Activated CD4-positive, alpha-beta T cell treated with anti-CD3 and anti-CD28 coated beads for 48 hours (primary cell): ENCODE data around the gene DPH1.

Source experiments
- DNase-seq: peaks from one replicate; pipeline ENCODE4 v3.0.0-alpha.2; 2020

DPH1 gene

DNA sequence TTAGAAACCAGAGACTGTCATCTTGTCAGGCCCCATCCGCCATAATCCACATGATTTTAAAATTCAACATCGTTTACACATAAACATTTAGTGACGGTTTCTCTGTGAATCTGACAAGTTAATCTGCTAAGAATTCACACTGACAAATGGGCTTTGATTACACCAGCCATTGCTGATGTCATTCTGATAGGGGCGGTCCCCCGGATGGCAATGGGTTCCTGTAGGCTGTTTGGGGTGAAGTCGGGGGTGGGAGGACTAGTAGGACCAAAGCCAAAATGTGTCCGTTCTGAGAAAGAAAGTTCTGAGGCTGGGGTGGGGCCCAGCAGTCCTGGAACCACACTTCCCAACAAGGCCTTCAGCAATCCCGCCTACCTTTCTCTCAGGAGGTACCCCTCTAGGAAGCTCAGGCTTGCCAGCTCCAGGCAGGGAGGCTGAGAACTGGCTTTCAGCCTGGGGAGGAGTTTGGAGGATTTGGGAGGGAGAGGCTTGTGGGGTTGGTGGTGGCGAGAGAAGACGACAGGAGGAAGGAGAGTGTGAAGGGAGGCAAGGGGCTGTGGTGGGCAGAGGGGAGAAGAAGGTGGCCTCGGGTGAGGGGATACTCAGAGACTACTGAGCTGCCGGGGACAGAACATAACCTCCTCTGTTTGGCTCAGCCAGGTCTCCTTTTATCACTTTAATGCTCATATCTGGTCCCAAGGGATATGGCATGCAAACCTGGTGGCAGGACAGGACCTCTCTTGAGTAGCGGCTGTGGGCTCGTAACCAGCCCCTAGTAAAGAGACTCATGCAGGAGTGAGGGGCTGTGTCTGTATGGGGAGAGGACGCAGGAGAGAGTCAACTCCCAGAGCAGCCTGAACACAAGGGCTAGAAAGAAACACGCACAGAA lies 33.6 kb downstream of the DPH1 start:
- no peak for DNase-seq

DNA sequence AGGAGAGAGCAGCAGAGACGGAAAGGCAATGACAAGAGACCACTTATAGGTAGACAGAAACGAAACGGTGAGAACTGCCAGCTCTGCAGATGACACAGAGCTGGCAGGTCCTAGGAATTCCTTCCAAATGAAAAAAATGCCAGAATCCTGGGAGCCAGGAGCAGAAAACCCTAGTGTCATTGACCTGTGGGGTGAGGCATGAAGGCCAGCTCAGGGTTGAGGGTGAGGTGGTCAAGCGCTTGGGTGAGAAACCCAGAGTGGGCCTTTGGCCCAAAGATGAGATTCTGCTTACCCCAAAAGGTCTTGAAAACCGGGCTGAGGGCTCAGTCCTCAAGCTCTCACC lies 34.2 kb downstream of the DPH1 start:
- DNase-seq, result no peak

DNA sequence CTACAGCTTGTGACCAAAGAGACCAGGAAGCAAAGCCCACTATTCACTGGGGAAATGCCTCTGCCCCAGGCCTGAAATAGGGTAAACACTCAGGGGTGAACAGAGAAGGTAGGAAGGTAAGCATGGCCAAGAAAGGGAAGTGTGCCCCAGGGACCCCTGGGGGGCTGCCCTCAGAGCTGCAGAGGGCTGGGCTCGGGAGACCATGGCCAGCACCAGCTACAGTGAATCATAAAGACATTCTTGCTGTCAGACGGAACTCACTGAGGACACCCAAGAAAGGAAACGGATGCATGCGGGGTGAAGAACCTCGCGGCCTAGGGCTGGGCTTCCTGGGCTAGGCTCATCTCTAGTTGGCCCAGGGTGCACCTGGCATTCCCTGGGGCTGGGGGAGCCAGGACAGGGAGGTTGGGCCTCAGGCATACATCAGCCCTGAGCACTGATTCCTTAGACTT lies 34.6 kb downstream of the DPH1 start:
- no peak for DNase-seq

DNA sequence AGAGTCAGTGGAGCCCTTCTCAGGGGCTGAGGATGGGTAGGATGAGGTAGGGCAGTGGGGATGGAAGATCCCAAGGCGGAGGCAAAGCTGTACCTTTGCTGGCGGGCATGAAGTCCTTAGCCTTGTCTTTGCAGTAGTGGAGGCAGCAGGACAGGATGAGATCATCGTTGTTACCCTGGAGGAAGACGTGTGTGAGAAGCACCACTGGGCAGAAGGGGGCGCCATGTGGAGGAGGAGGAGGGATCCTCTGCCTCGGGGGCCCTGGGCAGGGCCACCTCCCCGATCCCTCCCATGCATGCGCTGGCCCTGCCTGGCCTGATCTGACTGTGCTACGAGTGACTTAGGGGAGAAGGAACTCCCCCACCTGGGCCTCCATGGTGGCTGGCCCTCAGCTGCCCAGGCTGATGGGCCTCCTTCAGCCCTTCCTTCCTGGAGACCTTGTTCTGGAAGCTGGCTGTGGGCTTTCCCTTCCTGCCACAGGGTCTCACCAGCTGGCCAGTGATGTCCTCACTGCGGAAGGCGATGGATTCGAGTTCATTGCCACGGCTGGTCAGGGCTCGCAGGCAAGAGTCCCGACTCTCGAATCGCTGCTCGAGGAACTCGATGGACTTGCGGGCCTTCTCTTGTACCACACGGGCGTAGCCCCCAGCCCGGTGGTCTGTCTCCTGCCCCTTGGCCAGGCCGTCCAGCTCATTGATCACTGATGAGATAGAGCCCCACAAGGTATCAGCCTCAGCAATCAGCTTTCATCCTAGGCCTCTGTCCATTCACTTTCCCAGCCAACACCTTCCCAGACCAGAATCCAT lies 35.2 kb downstream of the DPH1 start:
- DNase-seq, result peak; percentile 87

DNA sequence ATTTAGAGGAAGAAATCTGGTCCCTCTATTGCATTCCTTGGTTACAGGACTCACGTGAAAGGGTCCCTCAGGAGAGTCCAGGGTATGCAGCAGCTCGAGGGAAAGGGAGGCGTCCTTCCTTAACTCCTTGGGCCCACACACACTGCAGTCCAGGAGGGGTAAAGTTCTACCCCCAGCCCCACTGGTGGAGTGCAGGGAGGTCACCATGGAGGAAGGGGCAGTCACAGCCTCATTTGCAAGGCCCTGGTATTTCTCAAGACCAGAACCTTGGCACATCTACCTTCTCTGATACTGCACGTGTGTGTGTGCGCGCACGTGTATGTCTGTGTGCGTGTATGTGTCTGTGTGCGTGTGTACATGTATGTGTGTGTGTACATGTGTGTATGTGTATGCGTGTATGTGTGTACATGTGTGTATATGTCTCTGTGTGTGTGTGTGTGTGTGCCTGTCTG lies 36.0 kb downstream of the DPH1 start:
- no peak for DNase-seq

DNA sequence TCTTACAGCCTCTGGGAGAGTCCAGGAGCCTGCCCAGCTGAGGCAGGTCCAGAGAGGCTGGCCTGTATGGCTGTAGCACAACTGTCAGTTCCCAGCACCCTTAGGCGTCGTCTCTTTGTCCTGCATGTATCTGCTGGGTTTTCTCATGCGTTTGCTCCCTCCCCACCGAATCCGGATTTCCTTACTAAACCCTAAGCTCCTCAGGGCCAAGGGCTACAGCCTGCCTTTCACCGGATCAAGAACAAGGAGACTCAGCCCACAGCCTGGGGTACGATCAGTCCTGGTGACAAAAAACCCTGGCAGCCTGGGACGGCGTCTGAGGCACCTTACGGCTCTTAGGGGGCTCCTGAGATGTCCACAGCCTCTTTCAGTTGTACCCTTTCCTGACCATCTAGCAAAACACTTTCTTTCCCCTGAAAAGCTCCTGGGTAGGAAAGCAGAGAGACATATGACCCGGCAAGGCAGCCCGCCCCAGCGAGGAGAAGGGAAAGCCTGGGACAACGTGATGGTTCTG lies 37.2 kb downstream of the DPH1 start:
- DNase-seq, result no peak

DNA sequence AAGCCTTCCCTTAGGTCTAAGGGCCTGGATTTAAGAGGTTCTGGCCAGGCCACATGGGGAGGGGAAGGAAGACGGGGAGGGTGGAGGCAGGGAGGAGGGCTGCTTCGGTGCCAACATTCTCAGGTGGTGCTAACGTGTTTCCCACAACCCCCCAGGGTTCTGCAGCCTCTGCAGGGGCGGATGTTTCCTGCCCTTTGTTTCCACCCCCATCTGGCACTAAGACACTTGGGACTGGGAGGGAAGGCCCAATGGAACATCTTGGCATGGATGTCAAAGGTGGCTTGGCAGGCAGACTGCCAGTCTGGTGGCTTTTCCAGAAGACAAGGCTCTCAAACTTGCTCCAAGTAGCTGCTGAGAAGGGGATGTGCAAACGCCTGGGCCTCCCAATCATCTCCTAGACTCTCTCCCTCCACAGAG lies 37.7 kb downstream of the DPH1 start:
- DNase-seq, result no peak

DNA sequence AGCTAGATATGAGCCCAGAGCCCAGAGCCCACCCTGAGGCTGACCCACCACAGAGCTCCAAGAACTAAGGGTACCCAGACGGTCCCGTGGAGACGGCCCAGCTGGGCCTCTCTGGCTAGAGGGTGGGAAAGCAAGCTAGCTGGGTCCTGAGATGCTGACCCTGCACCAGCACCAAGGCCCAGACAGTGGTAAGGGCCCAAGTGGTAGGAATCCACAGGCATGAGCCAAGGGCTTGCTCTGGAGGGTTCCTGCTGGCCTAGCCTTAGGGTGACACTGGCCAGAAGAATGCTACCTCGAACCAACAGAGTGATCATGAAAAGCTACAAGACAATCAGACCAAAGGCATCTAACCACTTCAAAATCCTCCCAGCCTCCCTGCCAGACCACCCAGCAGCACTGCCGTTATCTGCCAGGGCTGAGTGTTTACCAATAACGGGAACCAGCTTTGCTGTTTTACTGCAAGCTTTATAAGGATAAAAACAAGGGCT lies 38.1 kb downstream of the DPH1 start:
- no peak for DNase-seq

DNA sequence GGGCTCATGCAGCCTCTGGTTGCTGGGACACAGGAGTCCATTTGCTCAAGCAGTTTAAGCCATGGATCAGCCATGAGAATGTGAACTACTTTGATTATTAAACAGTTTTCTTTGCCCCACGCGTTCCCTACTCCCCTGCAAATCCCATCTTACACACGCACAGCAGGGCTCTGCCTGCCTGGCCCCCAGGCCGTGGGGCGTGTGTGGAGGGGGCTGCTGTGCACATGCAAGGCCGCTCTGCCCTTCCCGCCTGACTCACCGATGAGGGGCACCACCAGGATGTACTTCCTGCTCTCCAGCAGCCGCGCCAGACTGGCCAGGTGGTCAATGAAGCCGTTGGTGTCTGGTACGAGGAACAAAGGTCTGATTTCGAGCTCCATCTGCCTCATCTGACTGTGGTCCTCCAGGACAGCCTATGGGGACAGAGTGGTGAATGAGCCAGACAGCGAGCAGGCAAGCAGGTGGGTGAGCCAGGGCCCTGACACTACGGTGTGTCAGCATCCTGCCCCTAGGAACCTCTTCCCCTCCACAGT lies 38.6 kb downstream of the DPH1 start:
- DNase-seq, result peak; percentile 68

DNA sequence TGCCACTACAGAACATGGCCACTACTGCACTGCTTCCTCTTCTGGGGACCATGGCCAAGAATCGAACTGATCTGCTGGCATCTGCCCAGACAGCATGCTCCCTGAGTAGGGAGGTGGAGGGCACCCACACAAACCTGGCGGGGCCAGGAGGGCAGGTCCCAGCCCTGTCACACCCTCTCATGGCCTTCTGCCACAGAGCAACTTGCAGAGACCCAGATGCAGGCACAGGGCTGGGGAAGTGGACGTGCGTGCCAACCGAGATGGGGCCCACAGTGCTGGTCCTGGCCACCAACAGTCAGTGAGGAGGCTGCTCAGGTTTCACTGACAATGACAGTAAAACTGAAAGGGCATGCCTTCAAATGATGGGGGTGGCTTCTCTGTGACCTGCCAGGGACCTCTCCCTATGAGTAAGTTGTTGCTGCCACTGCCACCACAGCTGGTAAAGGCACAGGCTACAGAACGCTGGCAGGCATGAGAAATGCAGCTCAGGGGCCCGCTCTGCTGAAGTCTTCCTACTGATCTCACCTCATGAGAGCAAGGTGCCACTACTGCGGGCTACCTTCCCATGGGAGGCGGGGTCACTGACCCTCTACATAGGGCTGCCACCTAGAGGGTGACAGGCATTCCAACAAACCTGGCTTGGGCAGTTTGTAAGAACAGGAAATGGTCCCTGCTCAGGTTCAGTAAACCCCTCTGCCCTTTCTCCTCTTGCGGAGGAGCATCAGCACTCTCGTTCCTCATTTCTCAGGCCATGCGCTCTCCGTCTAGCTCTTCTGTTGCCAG lies 40.5 kb downstream of the DPH1 start:
- DNase-seq, result peak; percentile 87

DNA sequence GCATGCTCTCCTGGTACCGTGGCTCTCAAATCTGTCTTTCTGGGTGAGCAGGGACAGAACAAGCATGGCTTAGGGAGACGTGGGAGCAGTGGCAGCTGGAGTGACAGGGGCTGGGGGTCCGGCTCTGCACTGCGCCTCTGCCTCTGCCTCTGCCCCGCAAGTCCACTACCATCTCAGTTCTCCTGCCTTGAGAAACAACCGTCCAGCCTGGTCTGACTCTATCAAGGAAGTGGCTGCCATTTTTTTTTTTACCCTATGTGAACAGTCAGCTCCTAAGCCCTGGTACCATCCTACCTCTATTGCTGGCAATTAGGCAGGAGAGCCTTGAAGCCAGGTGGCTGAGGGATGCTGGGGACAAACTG lies 41.1 kb downstream of the DPH1 start:
- no peak for DNase-seq

DNA sequence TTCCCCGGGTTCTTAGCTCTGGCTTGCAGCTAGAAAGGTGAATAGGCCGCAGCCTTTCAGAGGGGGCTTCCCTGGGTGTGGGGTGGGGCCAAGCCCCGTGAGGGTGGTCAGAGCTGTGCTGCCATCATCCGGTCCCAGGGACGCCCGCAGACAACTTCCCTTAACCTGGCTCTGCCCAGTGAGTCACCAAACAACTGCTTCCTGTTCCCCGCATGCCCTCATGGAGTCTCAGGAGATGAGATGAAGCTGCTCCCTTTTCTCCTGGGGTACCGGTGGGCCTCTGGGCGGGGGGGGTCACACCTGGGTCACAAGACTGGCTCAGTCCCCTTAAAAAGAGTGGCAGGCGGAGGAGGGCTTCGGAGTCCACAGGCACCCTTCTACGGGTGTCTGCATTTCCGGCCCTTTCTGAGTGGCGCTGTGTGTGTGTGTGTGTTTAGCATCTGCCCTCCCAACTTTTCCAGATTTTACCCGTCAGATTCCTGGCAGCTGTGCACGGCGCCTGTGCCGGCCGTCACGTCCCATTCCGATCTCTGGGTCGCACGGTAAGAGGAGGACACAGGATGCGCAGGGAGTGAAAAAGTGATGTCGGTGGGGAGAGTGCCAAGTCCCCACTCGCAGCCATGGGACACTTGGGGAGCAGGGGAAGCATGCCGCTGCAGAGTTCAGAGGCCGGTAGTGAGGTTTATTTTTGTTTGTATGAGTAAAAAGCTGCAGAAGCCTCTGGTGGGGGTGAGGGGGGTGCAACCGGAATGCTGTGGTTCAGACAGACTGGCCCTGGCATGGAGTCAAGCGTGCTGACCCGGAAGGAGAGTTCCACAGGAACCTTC lies 41.7 kb downstream of the DPH1 start:
- no peak for DNase-seq

DNA sequence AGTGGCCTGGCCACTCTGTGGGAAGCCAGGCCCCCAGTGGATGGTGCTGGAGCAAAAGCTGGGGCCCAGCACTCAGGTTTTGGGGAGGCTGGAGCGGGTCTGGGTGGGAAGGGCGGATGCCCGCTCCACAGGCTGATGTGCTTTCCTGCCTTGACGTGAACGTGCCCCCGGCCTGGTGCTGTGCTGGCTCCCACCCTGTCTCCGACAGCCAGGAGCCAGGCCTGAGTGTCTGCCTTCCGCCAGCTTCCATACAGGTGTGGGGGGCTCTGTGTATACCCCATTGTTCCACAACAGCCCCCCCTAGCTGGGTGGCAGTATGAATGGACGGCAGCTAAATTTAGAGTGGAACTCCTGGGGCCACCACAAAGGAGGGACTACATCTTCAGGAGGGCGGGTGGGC lies 45.0 kb downstream of the DPH1 start:
- no peak for DNase-seq

DNA sequence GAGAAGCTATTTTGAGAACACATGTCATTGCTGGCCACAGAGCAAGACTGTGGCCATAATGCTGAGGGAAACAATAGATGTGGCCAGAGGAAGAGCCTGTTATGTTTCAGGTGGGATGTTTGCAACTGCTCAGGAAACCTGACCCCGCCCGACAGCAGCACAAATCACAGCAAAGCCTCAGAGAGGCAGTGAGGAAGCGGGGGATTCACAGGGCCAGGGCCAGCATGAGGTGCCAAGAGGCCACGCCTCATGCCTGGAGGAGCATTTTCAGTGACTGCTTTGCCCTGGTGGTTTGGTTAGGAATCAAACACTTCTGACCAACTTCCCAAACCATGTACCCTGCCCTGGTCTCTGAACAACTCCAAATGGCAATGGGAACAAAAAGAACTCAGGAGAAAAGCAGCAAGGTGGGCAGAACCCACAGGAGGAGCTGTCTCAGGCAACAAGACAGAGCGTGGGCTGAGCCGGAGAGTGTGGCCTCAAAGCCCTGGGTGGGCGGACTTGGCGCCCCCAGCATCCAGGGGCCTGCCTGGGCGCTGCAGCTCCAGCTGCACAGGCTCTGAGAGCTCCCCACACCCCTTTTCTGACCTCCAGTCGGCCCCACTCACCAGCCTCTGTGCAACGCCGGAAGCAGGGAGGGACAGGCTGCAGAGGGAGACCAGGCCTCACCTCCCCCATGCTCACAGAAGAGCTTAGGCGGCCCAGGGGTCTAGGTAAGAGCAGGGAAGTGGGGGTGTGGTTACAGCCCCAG lies 45.6 kb downstream of the DPH1 start:
- no peak for DNase-seq

DNA sequence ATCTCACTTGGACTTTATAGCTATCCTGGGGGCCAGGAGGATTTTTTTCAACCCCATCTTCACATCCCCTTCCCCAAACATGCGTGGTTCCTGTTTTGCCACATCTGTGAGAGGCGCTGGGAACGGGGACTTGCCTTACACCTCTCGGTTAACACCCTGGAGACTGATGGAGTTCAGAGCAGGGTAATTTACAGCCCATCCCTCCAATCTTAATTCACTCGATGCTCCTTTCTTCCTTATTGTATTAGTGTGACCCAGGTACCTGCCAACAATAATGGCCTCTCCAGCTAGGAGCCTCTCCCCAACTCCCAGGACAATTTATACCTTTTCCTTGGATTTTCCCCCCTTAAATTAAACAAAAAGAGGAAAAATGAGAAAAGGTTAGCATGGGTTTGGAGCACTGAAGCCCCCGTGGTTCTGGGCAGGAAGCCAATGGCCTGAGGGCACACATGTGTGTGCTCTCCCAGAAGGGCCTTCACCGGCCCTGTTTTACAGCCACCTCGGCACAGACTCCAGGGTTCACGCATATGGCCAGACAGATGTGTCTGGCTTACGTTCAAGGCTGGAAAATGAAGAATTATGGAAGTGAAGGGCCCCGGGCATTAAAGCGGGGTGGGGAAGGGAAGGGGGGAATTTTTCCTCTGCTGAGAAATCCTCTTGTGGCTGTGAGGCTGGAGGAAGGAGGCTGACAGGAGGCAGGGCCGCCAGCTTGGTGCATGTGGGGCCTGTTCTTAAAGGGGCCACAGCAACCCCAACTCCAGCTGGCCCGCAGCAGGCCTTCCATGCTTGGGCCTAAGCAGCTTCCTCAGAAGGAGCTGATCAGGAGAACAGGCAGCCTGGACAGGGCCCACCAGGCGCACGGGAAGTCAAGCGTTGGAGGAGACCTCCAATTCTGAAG lies 46.4 kb downstream of the DPH1 start:
- DNase-seq, result no peak

DNA sequence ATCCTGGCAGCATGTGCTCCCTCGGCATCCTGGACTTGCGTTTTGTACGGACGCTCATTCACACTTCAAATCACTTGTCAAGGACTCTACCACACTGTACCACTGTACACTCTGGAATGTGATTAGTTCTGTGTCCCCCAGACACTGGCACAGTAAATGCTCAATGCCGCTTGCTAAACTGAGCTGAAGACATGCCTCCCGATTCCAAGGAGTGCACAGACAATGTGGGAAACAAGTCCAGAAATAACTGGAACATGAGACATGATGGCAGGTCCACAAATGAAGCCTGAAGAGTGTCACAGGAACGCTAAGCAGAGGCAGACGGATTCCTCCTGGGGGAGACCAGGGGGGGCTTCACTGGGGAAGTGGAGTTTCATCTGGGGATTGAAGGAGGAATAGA lies 47.1 kb downstream of the DPH1 start:
- DNase-seq, result no peak

DNA sequence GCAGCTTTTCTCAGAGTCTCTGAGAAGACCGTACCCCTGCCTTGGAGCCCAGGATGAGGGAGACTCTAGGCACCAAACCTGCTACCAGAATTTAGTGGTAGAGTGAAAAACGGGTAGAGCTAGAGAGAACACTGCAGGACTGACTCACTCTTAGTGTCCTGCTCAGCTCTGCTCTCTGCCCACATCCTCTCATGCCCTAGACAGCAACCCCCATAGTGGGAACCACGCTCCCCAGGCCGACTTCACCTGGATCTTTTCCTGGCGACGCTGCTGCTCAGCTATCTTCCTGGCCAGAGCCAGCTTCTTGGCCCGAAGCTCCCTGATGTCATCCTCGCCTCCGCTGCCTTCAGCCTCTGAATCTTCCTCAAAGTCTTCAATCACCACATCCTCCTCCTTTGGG lies 51.6 kb downstream of the DPH1 start:
- DNase-seq, result no peak

DNA sequence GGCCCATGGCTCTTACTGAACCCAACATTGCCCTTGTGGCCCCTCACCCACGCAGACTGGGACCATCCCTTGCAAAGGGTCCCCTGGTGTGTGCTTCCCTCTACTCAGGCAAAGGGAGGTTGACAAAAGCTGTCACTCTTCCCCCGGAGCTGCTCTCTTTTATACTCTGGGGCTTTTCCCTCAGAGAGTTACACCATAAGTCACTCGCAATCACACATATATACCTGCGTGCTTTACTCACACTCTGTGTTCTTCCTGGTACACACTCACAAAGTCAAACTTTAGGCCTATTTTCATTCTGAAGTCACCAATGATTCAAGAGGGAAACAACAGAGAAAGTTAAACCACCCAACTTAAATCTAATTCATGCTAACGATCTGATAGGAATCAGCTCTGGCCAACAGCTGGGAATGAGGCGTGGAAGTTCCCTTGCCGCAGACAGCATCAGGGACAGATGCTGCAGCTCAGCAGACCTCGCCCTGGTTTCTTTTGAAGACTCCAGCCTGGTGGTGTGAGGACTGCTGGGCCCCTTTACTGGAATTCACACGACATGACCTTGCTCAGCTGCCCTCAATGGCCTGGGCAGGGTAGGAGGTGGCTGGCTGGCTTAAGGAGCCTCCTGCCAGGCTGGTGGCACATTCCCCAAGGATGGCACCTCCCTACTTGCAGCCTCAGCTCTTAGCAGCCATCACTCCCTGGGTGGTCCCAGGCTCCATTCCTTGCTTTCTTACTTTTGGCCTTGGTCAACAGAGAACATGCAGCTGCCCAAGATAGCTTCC lies 52.2 kb downstream of the DPH1 start:
- DNase-seq, result no peak

DNA sequence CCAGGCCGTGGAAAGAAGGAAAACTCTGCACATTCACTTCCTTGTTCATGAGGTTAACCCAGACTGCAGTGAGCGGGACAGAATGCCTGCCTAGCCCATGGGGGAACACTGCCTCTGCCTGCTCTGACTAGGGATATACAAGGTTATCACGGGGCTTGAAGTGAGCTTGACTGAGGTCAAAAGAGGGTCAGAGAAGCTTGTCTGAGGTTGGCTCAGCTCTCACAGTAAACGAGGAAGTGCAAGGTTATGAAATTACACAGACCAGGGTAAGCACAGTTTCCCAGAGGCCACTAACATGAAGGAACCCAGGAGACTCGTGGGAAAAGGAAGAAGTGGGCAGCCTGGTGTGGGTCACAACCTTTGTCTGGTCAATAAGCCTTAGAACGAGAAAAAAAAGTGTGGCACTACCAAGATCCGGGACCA lies 53.7 kb downstream of the DPH1 start:
- DNase-seq, result no peak
